Endothelial cell of umbilical vein (primary cell): ENCODE measurements around the gene NANS.

ENCODE experiments used
- EZH2 ChIP-seq: IDR thresholded peaks from 2 replicates; pipeline ENCODE4 v1.6.1; 2012; ENCODE audit warnings: borderline replicate concordance, low read depth, mild to moderate bottlenecking, moderate library complexity, low read length, inconsistent platforms; ENCODE audit not compliant: severe bottlenecking
- JUN ChIP-seq: IDR thresholded peaks from 2 replicates; pipeline ENCODE4 v1.6.1; 2011; ENCODE audit warnings: borderline replicate concordance, low read depth; ENCODE audit not compliant: insufficient read length, insufficient read depth
- POLR2A ChIP-seq: IDR thresholded peaks from 2 replicates; pipeline ENCODE4 v1.6.1; 2012; ENCODE audit warnings: low read depth, mild to moderate bottlenecking, control low read depth, low read length
- POLR2AphosphoS5 ChIP-seq: IDR thresholded peaks from 2 replicates; pipeline ENCODE4 v1.6.1; 2012; ENCODE audit warnings: low read depth, mild to moderate bottlenecking, control low read depth, low read length, moderate library complexity; ENCODE audit not compliant: insufficient read depth
- TF ChIP-seq, protein P1 (sequence below), 2 donors: IDR thresholded peaks; 1 replicate in 1 of 2; 2 replicates in 1 of 2; pipeline ENCODE4 v1.5.1; 2011; ENCODE audit warnings: low read length in 2 of 2, mild to moderate bottlenecking in 2 of 2, moderate library complexity in 2 of 2, control low read depth in 1 of 2, inconsistent platforms in 1 of 2, low read depth in 1 of 2; ENCODE audit not compliant: insufficient read depth in 1 of 2; ENCODE audit errors: extremely low read depth in 1 of 2
- TF ChIP-seq, protein P2 (sequence below): IDR thresholded peaks from 2 replicates; pipeline ENCODE4 v1.6.1; 2011; ENCODE audit not compliant: insufficient read depth, insufficient read length

DNA sequence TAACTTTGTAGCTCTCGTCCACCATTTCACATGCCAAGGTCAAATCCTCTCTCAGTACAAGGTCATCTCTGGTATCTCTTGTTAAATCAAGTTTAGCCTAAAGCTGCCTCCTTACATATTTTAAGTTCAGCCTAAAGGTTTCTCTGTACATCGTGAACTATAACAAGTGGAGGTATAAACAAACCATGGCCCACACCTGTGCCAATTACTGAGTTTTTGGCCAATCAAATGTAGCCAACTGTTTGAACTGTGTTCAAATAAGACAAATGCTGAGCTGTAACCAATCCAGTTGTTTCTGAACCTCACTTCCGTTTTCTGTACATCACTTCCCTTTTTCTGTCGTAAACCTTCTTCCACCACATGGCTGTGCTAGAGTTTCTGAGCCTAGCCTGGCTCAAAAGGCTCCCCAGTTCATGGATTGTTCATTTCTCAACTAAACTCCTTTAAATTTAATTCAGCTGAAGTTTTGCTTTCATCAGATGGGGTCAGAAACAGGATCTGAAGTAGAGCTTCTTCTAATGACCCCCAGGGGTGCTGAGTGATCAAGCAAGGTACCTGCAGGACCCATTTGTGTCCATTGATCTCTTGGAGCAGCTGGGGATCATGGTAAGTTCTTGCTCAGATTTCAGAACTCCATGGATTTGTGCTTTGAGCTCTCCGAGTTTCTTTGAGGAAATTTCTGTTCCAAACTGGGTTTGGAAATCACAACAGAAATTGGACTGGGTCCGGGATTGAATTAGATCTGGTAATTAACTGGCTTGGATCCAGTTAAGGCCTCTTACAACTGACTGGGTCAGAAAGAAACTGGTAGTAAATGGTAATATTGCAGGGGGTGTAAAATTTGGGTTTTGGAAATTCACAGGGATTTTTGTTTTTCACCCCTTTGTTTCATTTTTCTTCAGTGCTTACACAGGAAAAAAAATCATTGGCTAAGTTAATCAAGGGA is 11.0 kb upstream of the NANS start:
- TF ChIP-seq, protein P1, sequence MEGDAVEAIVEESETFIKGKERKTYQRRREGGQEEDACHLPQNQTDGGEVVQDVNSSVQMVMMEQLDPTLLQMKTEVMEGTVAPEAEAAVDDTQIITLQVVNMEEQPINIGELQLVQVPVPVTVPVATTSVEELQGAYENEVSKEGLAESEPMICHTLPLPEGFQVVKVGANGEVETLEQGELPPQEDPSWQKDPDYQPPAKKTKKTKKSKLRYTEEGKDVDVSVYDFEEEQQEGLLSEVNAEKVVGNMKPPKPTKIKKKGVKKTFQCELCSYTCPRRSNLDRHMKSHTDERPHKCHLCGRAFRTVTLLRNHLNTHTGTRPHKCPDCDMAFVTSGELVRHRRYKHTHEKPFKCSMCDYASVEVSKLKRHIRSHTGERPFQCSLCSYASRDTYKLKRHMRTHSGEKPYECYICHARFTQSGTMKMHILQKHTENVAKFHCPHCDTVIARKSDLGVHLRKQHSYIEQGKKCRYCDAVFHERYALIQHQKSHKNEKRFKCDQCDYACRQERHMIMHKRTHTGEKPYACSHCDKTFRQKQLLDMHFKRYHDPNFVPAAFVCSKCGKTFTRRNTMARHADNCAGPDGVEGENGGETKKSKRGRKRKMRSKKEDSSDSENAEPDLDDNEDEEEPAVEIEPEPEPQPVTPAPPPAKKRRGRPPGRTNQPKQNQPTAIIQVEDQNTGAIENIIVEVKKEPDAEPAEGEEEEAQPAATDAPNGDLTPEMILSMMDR (IDR thresholded peaks at IDR 0.05; ENCODE audit: extremely low read depth in 1 of 2, insufficient read depth in 1 of 2, low read depth in 1 of 2, low read length in 2 of 2) = no peak
- TF ChIP-seq POLR2A = no peak
- no peak for TF ChIP-seq JUN
- no peak for TF ChIP-seq EZH2
- TF ChIP-seq, protein P2, sequence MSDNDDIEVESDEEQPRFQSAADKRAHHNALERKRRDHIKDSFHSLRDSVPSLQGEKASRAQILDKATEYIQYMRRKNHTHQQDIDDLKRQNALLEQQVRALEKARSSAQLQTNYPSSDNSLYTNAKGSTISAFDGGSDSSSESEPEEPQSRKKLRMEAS = no peak
- no peak for TF ChIP-seq POLR2AphosphoS5
